Keratinocyte (primary cell): ENCODE results near the gene CELF5. TPM values are rescaled to one million over a fixed set of nuclear protein-coding genes. Genes with fewer than 3 reads are reported as not detected.

Experiments
- DNase-seq: peaks from one replicate; pipeline ENCODE4 v3.0.0-alpha.2; 2011; ENCODE audit warnings: low read depth, missing footprints, low spot score
- FAIRE-seq: peaks from 2 replicates; lab custom pipeline; 2011; peaks lifted over from hg19 to GRCh38; lab: Jason Lieb, UNC
- H2AFZ ChIP-seq: 2 replicates; pipeline ENCODE4 v1.6.0; 2012; ENCODE audit warnings: low read length, control low read depth, inconsistent platforms; ENCODE audit not compliant: control insufficient read depth
- H3K27ac ChIP-seq: 2 replicates; pipeline ENCODE4 v1.5.1; 2011; ENCODE audit warnings: low read length; ENCODE audit not compliant: control insufficient read depth, insufficient read depth
- H3K27me3 ChIP-seq: 3 replicates; pipeline ENCODE4 v1.6.0; 2011; ENCODE audit warnings: low read length; ENCODE audit not compliant: control insufficient read depth, insufficient read depth; ENCODE audit errors: extremely low read depth
- H3K36me3 ChIP-seq, 2 experiments: 2 replicates in 1 of 2; 3 replicates in 1 of 2; pipeline ENCODE4 v1.5.1; 2011; ENCODE audit warnings: low read length in 2 of 2, mild to moderate bottlenecking in 1 of 2; ENCODE audit not compliant: control insufficient read depth in 2 of 2, insufficient read depth in 2 of 2; ENCODE audit errors: extremely low read depth in 1 of 2
- H3K4me1 ChIP-seq: 3 replicates; pipeline ENCODE4 v1.5.1; 2011; ENCODE audit warnings: low read length; ENCODE audit not compliant: control insufficient read depth, insufficient read depth; ENCODE audit errors: extremely low read depth
- H3K4me2 ChIP-seq: 3 replicates; pipeline ENCODE4 v1.6.0; 2011; ENCODE audit warnings: low read depth, low read length; ENCODE audit not compliant: control insufficient read depth, insufficient read depth; ENCODE audit errors: extremely low read depth
- H3K4me3 ChIP-seq, 3 experiments: fragments of 200-600 bp in 1 of 3; sonication (generic) in 1 of 3; 2 replicates in 2 of 3; 3 replicates in 1 of 3; pipeline ENCODE4 v1.5.1; 2011 to 2016; ENCODE audit warnings: low read length in 3 of 3, mild to moderate bottlenecking in 3 of 3, control low read depth in 2 of 3, inconsistent platforms in 1 of 3, low read depth in 1 of 3, mixed read lengths in 1 of 3, mixed run types in 1 of 3, moderate library complexity in 1 of 3; ENCODE audit not compliant: control insufficient read depth in 2 of 3, insufficient read depth in 2 of 3; ENCODE audit errors: extremely low read depth in 1 of 3
- H3K79me2 ChIP-seq: 2 replicates; pipeline ENCODE4 v1.6.0; 2012; ENCODE audit warnings: low read length; ENCODE audit not compliant: control insufficient read depth, insufficient read depth
- H3K9ac ChIP-seq: 3 replicates; pipeline ENCODE4 v1.6.0; 2011; ENCODE audit warnings: low read length; ENCODE audit not compliant: control insufficient read depth, insufficient read depth; ENCODE audit errors: extremely low read depth
- H3K9me1 ChIP-seq: 3 replicates; pipeline ENCODE4 v1.6.0; 2011; ENCODE audit warnings: low read length; ENCODE audit not compliant: control insufficient read depth, insufficient read depth; ENCODE audit errors: extremely low read depth
- H3K9me3 ChIP-seq: 2 replicates; pipeline ENCODE4 v1.5.1; 2012; ENCODE audit warnings: low read depth, low read length; ENCODE audit not compliant: control insufficient read depth
- H4K20me1 ChIP-seq: 3 replicates; pipeline ENCODE4 v1.6.0; 2011; ENCODE audit warnings: low read length; ENCODE audit not compliant: control insufficient read depth, insufficient read depth; ENCODE audit errors: extremely low read depth
- CTCF ChIP-seq, 3 experiments: IDR thresholded peaks in 1 of 3; conservative IDR thresholded peaks in 1 of 3; optimal IDR thresholded peaks in 1 of 3; 2 replicates in 2 of 3; 3 replicates in 1 of 3; pipeline versions ENCODE3 to v1.5.1; 2011; ENCODE audit warnings: low read length in 3 of 3, mild to moderate bottlenecking in 3 of 3, moderate library complexity in 2 of 3, control low read depth in 1 of 3, inconsistent platforms in 1 of 3; ENCODE audit not compliant: insufficient read depth in 2 of 3; ENCODE audit errors: extremely low read depth in 1 of 3
- EZH2 ChIP-seq: IDR thresholded peaks from one replicate; pipeline ENCODE4 v1.6.1; 2012; ENCODE audit warnings: inconsistent platforms, mild to moderate bottlenecking, low read length, moderate library complexity
- dilution Hi-C: fragments of 300-500 bp; cut with MboI; formaldehyde crosslinking; loops from one replicate; pipeline ENCODE4 v1.7.0; 2020; ENCODE audit warnings: low sequenced_read_pairs; ENCODE audit not compliant: extremely low pct_ligation_motif_present
- polyA plus RNA-seq, 5 experiments: library from polyadenylated mRNA; depleted of rRNA in 3 of 5; stranded (reverse) in 3 of 5; stranded (forward) in 1 of 5; unstranded in 1 of 5; fragments of >200 nt; gene quantifications; 1 replicate in 1 of 5; 2 replicates in 3 of 5; 3 replicates in 1 of 5; pipeline versions ENCODE4 v1.2.1 to v1.2.3, GENCODE V29; 2011 to 2012; ENCODE audit warnings: missing spikeins in 2 of 5, low read depth in 1 of 5, low replicate concordance in 1 of 5

Gene CELF5
- polyA plus RNA-seq, 1 donor (not counting 4 experiments of a cell fraction or from before 2014, with no cell fraction given), result 0.04 TPM

GRCh38 chr19:3343619-3344502 is 119.4 kb downstream of the CELF5 start:
- no peaks in the 10 kb centered on the region for H3K27me3 ChIP-seq
- TF ChIP-seq EZH2 (no peak), CTCF (optimal IDR thresholded peaks at IDR 0.05 in 1 of 3, IDR thresholded peaks at IDR 0.05 in 1 of 3, conservative IDR thresholded peaks at IDR 0.05 in 1 of 3; ENCODE audit: extremely low read depth in 1 of 3, insufficient read depth in 2 of 3, low read length in 3 of 3) (peak in 1 of 3 experiments; percentile 29)
- DNase-seq, result peak; percentile 79
- H3K9ac ChIP-seq, result peak overlapping the region; percentile 22
- peak overlapping the region; percentile 35 to 63 (median 61) for H3K4me3 ChIP-seq
- peaks cover 19% of the 10 kb centered on the region for H3K4me1 ChIP-seq
- no peaks in the 10 kb centered on the region for H3K9me3 ChIP-seq
- peak overlapping the region; percentile 20 for H3K27ac ChIP-seq
- H3K9me1 ChIP-seq, result no peaks in the 10 kb centered on the region
- H4K20me1 ChIP-seq, result no peaks in the 10 kb centered on the region
- dilution Hi-C loops, result no loop called here
- peak overlapping the region; percentile 69 for H3K4me2 ChIP-seq
- no peaks in the 10 kb centered on the region for H3K79me2 ChIP-seq
- no peaks in the 10 kb centered on the region for H3K36me3 ChIP-seq
- FAIRE-seq, result peak; percentile 95
- H2AFZ ChIP-seq, result peak overlapping the region; percentile 76

GRCh38 chr19:3344608-3345598 is 120.4 kb downstream of the CELF5 start:
- Histone ChIP-seq H3K4me1 (peaks cover 18% of the 10 kb centered on the region), H3K9me1 (no peaks in the 10 kb centered on the region), H3K4me3 (peak overlapping the region in 1 of 3 experiments; percentile 63), H3K9ac (no peak overlapping the region), H3K27me3 (no peaks in the 10 kb centered on the region), H3K36me3 (no peaks in the 10 kb centered on the region), H3K27ac (no peak overlapping the region), H4K20me1 (no peaks in the 10 kb centered on the region), H3K79me2 (no peaks in the 10 kb centered on the region), H3K9me3 (no peaks in the 10 kb centered on the region), H2AFZ (no peak overlapping the region), H3K4me2 (peak overlapping the region; percentile 69)
- FAIRE-seq, result no peak
- dilution Hi-C loops, result no loop called here
- DNase-seq, result no peak
- TF ChIP-seq CTCF (optimal IDR thresholded peaks at IDR 0.05 in 1 of 3, IDR thresholded peaks at IDR 0.05 in 1 of 3, conservative IDR thresholded peaks at IDR 0.05 in 1 of 3; ENCODE audit: extremely low read depth in 1 of 3, insufficient read depth in 2 of 3, low read length in 3 of 3) (no peak), EZH2 (no peak)
